GM12892 (cell line): Measurements from ENCODE around the gene APBB1IP.

Experiments
- POLR2A ChIP-seq: IDR thresholded peaks from 2 replicates; pipeline ENCODE4 v1.6.1; 2011; ENCODE audit warnings: low read depth, low read length, control low read depth
- POLR2AphosphoS5 ChIP-seq: IDR thresholded peaks from 2 replicates; pipeline ENCODE4 v1.6.1; 2011; ENCODE audit warnings: low read depth, low read length, control low read depth

DNA sequence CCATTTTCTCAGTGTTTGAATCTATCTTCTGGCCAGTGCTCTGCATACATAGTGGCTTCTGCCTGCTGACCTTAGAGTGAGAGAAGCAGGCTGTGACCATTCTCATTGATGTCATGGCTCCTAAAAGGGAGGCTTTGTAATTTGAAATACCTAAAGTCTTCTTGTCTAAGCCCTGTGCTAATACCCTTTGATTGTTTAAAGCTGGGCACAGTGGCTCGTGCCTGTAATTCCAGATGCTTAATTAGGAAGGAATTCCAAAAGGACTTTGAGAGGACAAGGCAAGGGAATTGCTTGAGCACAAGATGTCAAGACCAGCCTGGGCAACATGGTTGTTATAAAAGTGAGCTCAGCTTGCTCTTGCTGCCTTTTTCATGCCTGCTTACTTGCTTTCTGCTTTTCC, 81.7 kb downstream of the APBB1IP start:
- TF ChIP-seq POLR2A, result no peak
- no peak for TF ChIP-seq POLR2AphosphoS5
